NCI-H2171 treated with DMSO at 0.1 percent for 48 hours (cell line): Measurements from ENCODE around the gene CYB561.

Experiments
- DNase-seq: peaks from one replicate; lab custom pipeline; 2025; lab: John Stamatoyannopoulos, UW

The CYB561 gene, protein sequence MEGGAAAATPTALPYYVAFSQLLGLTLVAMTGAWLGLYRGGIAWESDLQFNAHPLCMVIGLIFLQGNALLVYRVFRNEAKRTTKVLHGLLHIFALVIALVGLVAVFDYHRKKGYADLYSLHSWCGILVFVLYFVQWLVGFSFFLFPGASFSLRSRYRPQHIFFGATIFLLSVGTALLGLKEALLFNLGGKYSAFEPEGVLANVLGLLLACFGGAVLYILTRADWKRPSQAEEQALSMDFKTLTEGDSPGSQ

DNA sequence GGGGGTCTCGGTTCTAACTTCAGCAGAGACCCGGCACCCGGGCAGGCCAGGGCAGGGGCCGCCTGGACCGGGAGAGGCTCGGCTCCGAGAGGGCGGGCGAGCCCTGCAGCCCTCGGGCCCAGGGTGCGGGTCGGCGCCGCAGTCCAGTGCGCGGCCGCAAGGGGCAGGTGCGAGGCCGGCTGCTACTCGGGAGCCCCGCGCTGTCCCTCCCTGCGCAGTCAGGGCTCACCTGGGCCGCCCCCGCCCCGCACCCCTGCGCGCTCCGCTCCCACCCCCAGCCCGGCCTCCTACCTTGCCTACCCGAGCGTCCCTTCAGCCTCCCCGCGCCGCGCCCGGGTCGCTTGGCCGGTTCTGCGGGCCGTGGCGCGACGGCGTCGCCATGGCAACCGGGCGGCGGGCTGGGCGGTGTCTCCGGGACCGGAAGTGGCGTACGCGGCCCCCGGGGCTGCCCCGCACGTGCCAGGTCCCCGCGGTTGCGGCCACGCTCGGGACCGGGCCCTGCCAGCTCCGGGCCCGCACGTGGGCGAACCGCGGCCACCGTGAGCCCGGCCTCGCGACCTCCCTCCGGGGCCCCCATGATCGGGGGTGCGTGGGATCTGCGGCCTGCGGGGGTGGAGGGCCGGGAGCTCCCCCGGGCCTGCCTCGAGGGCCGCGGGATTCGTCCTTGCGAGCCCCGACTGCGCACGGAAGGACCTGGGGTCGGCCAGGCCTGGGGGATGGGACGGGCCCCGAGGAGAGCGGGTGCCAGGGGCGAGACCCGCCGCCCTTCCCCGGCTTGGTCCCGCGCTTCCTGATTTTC, at the start of gene CYB561:
CYB561 (minus strand) TSS at position 353 of the 799 bp plus-strand sequence. CDS start 8,759 bp downstream, outside the sequence.
- peak; percentile 71 for DNase-seq

DNA sequence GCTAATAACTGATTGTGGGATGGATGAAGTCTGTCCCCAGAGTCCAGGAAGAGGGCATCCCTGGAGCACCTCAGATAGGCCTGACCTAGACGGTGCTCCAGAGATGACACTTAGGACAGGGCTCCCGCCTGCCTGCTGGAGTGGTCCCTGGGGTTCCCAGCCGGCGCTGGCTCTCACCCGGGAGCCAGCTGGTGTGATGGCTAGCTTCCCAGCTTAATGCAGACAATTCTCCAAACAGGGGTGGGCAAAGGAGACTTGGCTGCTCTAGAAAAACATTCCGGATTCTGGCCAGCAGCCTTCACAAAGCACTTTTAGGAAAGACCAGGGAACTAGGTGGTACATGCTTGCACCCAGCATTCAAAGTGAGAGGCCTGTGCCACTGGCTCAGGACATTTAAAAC, 49.4 kb upstream of the CYB561 start:
- DNase-seq, result peak; percentile 49

DNA sequence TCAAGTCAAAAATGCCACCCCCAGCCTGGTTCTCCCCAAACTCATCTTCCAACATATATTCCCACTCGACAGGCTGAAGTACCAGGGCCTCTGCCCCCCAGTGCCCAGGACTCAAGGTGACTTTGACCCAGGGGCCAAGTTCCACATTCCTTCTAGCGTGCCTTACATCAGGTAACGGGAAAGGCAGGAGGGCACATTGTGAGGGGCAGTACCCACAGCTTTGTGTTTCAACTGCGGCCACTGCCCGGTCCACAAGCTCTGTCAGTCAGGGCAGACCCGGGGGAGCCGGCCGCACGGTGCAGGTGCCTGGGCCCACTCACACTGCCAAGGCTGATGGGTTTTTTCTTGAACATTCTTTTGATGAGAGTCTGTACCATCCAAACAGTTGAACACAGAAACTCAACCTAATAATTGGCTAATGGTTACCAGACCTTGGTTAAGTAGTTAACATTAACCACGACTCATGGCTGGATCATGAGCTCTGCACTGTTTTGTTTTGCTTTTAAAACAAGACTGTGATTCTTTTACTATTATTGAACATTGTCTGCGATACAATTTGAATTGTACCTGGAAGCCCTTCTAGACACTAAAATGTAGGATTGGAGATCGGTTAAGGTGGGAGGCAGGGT, 48.3 kb upstream of the CYB561 start:
- DNase-seq, result no peak

DNA sequence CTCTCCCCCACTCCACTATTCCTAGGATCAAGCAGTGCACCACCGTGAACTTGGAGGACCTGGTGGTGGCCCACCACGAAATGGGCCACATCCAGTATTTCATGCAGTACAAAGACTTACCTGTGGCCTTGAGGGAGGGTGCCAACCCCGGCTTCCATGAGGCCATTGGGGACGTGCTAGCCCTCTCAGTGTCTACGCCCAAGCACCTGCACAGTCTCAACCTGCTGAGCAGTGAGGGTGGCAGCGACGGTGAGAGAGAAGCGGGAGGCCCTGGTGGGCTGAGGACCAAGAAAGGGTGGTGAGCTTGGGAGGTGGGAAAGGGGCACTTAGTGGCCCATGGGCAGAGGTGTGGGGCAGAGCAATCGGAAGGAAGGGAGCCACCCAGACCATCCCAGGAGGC, 47.3 kb upstream of the CYB561 start:
- DNase-seq, result no peak

DNA sequence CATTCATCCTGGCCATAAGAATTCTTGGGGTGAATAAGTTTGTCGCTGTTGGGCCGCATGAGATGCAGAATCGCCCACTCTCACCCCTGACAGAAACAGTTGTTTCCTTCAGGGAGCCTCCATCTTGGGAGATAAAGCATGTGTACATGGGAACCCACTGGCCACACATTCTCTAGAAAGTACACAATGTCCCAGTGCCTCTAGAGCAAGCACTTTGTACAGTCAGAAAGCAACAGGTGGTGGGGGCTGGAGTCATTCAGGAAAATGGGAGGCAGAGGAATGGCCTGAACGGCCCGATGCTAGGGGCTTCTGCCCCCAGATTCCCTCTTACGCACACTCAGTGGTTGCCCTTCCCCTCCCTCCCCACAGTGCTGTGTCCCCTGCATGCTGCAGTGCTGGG, 46.8 kb upstream of the CYB561 start:
- DNase-seq, result no peak

DNA sequence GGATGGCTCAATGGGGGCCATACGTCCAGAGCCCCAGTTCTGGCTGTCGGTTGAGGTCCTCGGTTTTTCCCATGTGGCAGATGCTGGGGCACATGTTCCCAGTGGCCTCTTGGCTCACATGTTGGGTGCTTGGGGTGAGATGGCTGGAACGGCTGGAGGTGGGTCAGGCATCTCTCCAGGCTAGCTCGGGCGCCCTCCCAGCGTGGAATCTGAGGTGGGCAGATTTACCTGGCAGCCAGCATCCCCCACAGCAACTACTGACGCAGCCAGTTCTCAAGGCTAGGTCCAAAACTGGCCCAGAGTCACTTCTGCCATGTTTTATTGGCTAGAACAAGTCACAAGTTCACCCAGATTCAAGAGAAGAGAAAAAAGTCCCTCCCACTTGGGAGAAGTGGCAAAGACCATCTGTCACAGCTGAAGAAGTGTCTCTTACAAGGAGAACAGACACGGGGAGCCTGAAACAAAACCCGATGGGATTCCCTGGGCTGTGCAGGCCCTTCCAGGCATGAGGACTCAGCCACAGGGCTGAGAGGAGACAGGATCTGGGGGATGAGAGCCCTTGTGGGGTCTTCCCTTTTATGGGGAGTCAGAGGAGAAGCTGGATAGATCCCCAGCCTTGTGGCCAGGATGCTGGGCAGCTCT, 46.0 kb upstream of the CYB561 start:
- DNase-seq, result peak; percentile 92

DNA sequence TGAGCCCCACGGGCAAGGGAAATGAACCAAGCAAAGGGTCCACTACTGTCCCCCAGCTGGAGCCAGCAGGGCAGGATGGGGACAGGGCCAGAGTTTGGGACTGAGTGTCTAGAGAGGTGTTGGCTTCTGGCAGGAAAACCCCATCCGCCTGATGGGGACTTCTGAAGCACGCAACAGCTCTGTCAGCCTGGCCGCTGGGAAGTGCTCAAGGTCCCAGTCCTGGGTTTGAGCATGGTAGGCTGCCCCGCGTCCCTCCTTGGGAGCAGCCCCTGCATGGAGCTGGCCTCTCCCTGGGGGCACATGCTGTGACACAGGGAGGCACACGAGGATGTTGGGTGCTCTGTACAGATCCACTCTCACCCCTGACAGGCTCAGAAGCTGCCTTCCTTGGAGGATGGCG, 45.3 kb upstream of the CYB561 start:
- no peak for DNase-seq

DNA sequence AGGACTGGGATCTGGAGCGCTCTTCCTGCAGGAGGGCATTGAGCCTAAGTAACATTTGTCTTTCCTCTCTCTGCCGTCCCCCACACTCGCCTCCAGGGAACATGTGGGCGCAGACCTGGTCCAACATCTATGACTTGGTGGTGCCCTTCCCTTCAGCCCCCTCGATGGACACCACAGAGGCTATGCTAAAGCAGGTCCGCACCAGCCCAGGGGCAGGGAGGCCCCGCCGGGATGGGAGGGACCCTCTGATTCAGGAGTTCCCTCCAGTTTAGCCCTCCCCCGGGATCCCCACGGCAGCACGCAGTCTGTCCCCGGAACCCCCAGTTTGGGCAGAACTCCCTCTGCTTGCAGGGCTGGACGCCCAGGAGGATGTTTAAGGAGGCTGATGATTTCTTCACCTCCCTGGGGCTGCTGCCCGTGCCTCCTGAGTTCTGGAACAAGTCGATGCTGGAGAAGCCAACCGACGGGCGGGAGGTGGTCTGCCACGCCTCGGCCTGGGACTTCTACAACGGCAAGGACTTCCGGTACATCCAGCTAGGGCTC, 44.8 kb upstream of the CYB561 start:
- DNase-seq, result no peak

DNA sequence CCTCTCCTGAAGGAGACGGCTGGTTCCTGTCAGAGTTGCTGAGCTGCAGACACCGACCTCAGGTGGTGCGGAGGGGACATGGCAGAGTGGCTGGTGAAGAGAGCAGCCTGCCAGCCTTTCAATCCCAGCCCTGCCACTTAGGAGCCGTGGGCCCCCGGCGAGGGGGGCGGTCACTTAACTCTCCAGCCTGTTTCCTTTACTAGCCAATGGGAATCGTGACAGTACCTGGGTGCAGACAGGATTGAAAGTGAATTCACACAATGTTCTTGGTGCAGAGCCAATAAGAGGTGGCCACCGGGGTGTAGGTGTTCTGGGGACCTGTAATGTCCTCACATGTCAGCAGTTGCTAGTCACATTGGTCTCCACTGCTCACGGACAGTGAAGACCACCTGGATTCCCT, 44.2 kb upstream of the CYB561 start:
- DNase-seq, result no peak

DNA sequence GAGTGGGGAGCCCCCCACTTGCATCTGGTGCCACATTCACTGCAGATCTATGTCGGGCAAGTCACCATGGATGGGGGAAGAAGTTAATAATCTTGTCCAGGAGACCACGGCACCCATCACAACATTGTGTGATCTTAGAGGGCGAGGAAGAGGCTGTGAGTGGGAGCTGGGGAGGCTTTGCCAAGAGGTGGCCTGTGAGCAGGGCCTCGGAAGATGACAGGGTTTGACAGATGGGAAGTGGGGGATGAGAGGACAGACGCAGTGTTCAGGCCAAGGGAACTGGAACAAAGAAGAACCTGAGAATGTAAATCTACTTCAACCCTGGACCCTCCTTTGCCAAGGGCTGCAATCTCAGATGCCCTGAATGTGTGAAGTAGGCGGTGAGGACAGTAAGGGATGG, 43.2 kb upstream of the CYB561 start:
- peak; percentile 5 for DNase-seq

DNA sequence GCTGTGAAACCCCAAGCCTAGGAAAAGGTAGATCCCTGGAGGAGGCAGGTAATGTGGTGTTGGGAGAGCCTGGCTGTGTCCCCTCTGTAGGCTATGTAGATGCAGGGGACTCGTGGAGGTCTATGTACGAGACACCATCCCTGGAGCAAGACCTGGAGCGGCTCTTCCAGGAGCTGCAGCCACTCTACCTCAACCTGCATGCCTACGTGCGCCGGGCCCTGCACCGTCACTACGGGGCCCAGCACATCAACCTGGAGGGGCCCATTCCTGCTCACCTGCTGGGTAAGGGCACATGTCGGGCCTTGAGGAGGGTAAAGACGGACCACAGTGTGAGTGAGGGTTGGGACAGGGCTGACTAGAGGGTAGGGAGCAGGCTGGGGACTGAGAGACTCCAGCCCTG, 42.7 kb upstream of the CYB561 start:
- DNase-seq, result no peak

DNA sequence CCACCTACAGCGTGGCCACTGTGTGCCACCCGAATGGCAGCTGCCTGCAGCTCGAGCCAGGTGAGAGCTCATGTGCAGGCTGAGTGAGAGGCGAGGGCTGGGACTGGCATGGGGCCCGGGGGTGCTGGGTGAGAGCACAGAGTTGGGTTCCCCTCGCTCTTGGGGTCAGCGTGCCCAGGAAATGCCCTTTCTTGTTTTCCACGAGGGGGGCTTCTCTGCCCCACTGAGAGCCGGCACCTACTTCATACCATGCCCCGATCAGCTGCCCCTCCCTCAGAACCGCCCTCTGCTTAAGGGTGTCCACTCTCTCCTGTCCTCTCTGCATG, 40.9 kb upstream of the CYB561 start:
- no peak for DNase-seq

DNA sequence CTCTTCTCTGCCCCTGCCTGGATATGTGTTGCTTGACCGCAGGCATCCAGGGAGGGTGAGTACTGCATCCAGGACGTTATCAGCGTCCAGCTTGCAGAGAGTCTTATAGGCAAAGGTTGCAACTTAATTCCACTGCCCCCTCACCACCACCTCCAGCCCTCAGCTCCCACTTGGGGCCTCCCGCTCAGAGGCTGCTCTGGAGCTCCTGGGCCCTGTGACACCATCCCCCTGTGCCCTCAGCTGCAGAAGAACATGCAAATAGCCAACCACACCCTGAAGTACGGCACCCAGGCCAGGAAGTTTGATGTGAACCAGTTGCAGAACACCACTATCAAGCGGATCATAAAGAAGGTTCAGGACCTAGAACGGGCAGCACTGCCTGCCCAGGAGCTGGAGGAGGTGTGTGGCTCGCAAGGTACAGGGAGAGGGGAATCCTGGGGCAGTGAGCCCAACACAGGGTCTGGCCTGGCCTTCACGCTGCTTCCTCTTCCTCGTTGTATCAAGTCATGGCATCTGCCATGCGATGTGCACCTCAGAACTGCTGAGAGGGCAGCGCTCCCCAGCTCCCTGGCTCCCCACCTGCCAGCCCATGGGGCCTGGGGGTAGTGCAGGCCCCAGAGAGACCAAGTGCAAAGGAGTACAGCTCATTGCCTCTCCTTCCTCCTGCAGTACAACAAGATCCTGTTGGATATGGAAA, 40.4 kb upstream of the CYB561 start:
- DNase-seq, result no peak

DNA sequence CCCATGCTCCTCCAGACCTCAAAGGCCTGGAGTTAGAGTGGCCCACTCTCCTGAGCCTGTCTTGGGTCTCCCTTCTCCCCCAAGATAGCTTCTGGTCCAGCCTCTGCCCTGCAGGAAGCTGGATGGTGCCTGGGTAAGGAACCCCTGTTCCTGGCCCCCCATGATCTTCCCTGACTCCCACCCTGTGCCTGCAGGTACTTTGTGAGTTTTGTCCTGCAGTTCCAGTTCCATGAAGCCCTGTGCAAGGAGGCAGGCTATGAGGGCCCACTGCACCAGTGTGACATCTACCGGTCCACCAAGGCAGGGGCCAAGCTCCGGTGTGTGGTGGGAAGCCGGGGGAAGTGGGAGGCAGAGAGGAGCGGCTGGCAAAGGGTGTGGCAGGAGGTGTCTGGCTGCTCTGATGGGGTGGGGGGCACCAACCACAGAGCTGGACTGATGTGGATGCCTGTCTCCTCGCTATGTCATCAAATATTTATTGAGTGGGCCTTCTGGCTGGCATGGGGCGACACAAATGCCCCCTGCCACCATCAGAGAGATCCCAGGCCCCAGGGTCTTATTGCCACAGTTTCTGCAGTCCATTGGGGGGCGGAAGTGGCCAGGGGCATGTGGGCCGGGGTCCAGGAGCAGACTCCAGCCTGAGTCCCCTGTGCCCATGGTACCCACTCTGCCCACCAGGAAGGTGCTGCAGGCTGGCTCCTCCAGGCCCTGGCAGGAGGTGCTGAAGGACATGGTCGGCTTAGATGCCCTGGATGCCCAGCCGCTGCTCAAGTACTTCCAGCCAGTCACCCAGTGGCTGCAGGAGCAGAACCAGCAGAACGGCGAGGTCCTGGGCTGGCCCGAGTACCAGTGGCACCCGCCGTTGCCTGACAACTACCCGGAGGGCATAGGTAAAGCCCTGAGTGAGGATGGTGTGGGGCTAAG, 37.8 kb upstream of the CYB561 start:
- no peak for DNase-seq

DNA sequence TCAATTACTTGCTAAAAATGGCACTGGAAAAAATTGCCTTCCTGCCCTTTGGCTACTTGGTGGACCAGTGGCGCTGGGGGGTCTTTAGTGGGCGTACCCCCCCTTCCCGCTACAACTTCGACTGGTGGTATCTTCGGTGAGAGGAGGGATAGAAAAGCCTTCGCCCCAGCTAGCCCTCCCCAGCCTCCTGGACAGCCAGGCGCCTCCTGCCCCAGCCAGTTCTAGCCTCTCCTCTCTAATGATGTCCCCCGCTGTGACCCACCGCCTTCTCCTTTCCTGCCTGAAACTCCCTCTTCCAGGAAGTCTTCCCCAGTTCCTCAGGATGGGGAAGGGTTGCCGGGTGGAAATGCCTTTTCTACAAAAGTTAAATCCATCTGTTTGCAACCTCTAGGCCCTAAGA, 36.9 kb upstream of the CYB561 start:
- no peak for DNase-seq

DNA sequence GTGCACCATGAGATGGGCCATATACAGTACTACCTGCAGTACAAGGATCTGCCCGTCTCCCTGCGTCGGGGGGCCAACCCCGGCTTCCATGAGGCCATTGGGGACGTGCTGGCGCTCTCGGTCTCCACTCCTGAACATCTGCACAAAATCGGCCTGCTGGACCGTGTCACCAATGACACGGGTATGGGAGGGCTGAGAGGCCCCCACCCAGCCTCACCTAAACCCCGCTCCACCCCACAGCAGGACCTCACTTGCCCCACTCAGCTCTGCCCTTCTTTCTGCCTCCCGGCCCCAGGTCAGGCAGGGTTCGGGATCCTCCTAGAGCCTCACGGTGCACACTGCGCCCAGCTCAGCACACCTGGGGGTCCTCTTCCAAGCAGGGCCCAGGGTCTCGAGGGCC, 36.4 kb upstream of the CYB561 start:
- no peak for DNase-seq

DNA sequence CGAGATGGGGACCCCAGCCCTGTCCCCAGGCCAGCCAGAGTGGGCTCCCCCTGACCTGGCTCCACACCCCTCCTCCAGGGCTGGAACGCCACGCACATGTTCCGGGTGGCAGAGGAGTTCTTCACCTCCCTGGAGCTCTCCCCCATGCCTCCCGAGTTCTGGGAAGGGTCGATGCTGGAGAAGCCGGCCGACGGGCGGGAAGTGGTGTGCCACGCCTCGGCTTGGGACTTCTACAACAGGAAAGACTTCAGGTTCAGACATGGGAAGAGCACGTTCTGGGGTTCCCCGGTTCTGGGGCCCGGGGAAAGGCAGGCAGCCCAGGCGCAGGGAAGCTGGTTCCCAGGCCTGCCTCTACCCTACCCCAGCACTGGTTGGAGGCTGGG, 35.4 kb upstream of the CYB561 start:
- peak; percentile 46 for DNase-seq

DNA sequence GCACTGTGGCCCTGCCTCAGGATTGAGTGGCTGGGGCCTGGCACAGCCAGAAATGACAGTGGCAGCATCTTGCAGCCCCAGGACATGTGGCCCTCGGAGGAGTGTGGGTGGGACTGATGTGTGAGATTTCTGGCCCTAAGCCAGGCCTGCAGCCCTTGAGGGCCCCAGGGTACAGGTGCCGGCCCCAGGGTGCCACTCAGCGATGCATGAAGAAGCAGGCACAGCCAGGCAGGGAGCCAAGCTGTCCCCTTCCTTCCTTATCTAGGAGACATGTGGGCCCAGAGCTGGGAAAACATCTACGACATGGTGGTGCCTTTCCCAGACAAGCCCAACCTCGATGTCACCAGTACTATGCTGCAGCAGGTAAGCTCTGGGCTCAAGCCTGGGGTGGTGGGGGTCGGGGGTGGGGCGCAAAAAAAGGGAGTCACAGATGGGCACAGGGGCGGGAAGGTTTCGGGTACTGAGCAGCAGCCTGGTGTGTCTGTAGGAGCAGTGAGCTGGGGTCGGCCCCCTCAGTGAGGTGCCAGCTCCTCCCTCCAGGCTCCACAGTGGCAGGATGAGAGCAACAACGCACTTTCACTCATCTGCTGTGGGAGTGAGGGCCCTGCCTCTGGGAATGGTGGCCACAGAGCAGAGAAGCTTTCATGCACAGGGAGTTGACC, 34.9 kb upstream of the CYB561 start:
- DNase-seq, result peak; percentile 98

DNA sequence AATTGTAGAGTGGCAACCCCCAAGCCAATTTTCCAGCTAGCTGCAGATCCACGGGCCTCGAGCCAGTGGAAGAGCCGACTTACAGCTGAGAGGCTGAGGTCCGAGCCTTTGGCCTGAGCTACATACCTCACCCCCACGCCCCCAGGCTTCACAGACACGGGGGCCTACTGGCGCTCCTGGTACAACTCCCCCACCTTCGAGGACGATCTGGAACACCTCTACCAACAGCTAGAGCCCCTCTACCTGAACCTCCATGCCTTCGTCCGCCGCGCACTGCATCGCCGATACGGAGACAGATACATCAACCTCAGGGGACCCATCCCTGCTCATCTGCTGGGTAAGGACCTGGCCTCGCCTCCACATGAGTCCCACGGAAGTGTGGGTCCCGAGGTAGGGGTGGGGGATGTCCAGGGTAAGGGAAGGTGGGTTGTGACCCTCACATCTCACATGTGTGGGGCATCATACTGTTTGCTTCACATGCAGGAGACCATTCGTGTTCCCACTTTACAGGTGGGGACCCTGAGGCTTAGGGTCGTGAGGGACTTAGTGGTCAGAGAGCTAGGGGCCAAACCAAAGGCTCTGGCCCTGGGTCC, 34.2 kb upstream of the CYB561 start:
- DNase-seq, result no peak
